ENCODE results near the gene PBXIP1. TPM values are rescaled to one million over a fixed set of nuclear protein-coding genes. Genes with fewer than 3 reads are reported as not detected.

Gene PBXIP1, protein sequence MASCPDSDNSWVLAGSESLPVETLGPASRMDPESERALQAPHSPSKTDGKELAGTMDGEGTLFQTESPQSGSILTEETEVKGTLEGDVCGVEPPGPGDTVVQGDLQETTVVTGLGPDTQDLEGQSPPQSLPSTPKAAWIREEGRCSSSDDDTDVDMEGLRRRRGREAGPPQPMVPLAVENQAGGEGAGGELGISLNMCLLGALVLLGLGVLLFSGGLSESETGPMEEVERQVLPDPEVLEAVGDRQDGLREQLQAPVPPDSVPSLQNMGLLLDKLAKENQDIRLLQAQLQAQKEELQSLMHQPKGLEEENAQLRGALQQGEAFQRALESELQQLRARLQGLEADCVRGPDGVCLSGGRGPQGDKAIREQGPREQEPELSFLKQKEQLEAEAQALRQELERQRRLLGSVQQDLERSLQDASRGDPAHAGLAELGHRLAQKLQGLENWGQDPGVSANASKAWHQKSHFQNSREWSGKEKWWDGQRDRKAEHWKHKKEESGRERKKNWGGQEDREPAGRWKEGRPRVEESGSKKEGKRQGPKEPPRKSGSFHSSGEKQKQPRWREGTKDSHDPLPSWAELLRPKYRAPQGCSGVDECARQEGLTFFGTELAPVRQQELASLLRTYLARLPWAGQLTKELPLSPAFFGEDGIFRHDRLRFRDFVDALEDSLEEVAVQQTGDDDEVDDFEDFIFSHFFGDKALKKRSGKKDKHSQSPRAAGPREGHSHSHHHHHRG
- 25.2 and 30.2 TPM in 2 replicates for total RNA-seq (2014; rRNA removed; shearing (Covaris generic))

DNA sequence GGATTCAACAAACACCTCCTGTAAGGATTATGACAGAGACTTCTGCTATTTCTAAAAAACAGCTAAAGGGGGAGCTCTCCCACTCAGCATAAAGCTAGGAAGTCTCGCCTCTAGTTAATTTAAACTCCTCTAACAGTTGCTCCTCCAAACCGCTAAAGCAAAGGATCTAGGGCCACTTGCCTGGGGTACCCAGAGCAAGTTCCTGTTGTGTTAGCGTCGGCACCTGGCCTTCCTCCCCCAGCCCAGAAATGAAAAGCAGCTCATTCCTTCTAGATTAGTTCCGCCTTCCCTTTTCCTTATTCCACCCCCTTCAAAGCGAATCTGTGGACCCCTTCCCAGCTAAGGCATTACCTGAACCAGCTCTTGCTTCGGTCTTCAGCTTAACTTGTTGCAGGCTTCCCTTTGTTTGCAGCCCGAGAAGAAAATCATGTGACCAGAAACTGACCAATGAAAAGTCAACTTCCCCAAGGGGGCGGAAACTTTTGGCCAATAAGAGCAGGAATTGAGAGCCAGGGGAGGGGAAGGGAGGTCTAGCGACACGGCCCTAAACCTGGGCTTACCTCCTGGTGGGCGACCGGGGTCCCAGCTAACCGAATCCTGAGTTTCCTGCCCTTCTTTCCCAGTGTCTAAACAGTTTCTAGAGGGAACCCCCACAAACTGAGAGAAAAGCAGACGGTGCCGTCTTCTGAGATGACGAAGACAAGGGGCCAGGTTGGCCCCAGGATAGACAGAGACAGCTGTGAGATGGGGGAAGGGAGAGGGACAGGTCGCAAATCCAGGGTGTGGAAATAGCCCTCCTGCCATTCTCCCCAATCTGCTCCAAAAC, at the start of gene PBXIP1:
PBXIP1 (minus strand) TSS at position 382 of the 826 bp plus-strand sequence. CDS start 2,378 bp downstream, outside the sequence.
- Histone ChIP-seq H3K4me3 (peak within 1 kb of the TSS; percentile 34), H3K9me3 (replicated peaks) (no peaks in the 10 kb centered on the region), H3K36me3 (peaks cover 23% of the 10 kb centered on the region), H3K27me3 (replicated peaks) (no peaks in the 10 kb centered on the region), H3K27ac (peak within 1 kb of the TSS; percentile 4), H3K4me1 (replicated peaks) (peaks cover 16% of the 10 kb centered on the region)
- DNase-seq (ENCODE audit: low read depth in 1 of 2, low spot score in 2 of 2) = peak; percentile 72 to 92

DNA sequence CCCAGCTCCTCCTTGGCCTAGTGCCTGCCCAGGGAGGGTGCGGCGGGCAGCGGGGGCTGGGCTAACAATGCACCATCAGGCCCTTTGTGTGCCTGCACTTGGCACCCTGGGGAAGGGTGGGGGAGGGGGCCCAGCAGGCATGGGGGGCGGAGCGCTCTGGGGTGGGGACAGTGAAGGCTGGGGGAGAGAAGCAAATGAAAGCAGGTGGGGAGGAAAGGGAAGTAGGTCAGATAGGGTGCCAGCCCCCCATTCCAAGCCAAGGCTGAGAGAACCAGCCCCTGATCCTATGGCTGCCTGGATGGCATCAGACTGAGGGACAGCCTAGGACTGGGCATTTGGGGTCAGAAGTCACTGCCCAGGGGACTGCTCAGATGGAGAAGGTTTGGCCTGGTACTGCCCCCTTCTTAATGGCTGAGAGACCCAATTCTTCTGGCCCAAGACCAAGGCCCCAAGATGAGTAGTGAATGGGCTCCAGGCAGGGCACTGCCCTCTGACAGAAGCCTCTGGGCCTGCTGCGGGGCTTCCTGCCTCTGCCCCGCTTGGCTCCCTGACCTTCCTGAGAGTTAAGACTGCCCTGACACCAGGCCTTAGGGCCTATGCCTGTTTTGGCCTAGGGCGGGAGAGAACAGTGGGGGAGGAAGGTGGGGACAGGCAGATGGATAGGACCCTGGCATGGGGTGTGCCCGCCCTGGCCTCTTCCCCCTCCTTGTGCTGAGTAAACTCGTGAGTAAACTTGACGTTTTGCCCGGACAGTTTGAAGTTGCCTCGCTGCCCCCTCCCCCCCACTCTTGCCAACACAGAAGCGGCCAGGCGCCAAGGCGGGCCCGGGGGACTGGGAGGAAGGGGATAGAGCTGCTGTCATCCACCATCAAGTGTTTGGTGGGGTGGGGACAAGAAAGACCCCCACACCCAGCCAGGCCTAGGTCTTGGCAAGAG, 49.4 kb upstream of the PBXIP1 start:
- Histone ChIP-seq H3K4me3 (no peak overlapping the region), H3K9me3 (replicated peaks) (no peaks in the 10 kb centered on the region; the same call in 1 of the 2 replicates), H3K27ac (no peak overlapping the region), H3K27me3 (replicated peaks) (no peaks in the 10 kb centered on the region), H3K4me1 (replicated peaks) (peaks cover 15% of the 10 kb centered on the region), H3K36me3 (no peaks in the 10 kb centered on the region)
- DNase-seq (ENCODE audit: low read depth in 1 of 2, low spot score in 2 of 2) = no peak

DNA sequence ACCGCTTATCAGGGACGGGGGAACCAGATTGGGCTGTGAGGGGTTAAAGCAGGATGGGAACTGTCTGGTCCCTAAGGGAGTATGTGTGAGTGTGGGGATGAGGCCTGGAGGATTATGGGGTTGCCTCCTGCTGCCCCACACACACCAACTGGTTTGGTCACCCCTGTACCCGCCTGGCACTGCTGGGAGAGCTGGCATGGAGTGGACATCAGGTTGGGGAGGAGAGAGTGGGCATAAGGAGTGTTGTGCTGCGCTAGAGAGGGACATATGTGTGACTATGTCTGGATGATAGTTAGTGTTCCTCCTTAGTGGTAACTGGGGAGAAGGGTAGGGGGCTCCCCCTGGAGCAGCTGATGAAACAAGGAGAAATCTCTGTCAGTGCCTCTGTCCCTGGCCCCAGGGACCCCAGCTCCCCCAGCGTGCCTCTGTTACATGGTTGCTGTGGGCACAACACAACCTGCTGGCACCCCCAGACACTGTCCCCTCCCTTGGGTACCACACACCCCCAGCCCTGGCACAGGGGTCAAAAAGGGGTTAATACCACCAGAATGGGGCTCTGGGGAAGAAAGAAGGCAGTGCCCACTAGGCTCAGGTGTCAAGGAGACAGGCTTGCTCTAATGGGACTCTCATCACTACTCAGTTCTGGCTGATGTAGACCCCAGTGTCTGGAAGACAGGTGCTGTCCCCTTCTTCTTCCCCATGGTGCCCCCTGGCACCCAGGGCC, 48.6 kb upstream of the PBXIP1 start:
- DNase-seq (ENCODE audit: low read depth in 1 of 2, low spot score in 2 of 2) = no peak
- Histone ChIP-seq H3K4me1 (replicated peaks) (peaks cover 23% of the 10 kb centered on the region), H3K36me3 (no peaks in the 10 kb centered on the region), H3K9me3 (replicated peaks) (no peaks in the 10 kb centered on the region; the same call in 1 of the 2 replicates), H3K4me3 (peak overlapping the region; percentile 57), H3K27me3 (replicated peaks) (no peaks in the 10 kb centered on the region), H3K27ac (no peak overlapping the region; the same call in 1 of the 2 replicates)

DNA sequence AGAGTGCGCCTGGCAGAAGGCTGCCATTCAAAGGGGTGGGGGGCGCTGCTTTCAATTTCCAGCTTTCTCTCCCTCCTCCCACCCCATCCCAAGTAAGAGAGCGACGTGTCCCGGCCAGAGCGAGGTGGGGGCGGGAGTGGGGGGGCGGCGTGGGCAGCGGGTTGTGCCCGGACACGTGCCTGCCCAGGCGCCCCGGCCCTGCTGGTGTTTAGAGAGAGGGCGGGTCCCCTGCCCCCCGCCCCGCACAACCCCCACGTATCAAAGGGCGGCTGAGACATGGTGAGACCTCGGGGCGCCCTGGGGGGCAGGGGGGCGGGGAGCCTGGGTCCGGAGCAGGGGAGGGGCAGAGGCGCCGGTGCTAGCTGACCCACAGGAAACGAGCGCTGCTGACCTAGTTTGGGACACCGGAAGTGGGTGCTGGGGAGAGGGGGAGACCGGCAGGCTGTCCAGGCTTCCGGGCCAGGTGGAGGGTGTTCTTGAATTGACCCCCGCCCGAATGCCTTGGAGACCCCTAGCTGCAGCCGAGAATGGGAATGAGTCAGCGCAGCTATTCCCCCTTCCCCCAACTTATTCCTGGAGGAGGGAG, 48.0 kb upstream of the PBXIP1 start:
- Histone ChIP-seq H3K27me3 (replicated peaks) (no peaks in the 10 kb centered on the region), H3K4me3 (peak overlapping the region; percentile 57), H3K36me3 (no peaks in the 10 kb centered on the region), H3K27ac (no peak overlapping the region; the same call in 1 of the 2 replicates), H3K4me1 (replicated peaks) (peaks cover 27% of the 10 kb centered on the region), H3K9me3 (replicated peaks) (no peaks in the 10 kb centered on the region; the same call in 1 of the 2 replicates)
- DNase-seq (ENCODE audit: low read depth in 1 of 2, low spot score in 2 of 2) = peak in 1 of 2 experiments; percentile 67

DNA sequence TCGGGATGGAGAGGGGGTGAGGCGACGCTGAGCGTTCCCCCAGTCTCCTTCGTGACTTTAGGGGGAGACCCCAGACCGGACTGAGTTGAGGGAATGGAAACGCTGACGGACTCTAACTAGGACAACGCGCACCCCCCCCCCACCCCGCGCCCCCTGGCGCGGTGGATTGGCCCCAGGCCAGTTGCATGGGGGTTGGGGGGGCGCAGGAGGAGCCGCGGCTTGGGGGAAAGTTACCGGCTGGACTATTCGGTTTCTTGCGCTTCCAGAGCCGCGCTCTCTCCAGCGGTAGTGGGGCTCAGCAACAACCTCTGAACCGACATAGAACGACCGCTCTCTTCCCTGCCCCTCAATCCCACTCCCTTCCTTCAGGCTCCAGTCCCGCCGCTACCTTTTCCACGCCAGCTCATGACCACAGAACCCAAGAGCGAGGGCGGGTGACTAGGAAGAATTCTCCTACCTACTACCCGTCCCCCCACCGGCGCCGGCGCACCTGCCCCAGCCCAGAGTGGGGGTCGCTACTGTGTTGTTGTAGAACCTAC, 47.4 kb upstream of the PBXIP1 start:
- H3K27me3 ChIP-seq (replicated peaks) = no peaks in the 10 kb centered on the region
- peak in 1 of 2 experiments; percentile 31 for DNase-seq (ENCODE audit: low read depth in 1 of 2, low spot score in 2 of 2)
- H3K27ac ChIP-seq = no peak overlapping the region
- peak overlapping the region; percentile 57 for H3K4me3 ChIP-seq
- no peaks in the 10 kb centered on the region; the same call in 1 of the 2 replicates for H3K9me3 ChIP-seq (replicated peaks)
- H3K36me3 ChIP-seq = no peaks in the 10 kb centered on the region
- H3K4me1 ChIP-seq (replicated peaks) = peaks cover 29% of the 10 kb centered on the region

DNA sequence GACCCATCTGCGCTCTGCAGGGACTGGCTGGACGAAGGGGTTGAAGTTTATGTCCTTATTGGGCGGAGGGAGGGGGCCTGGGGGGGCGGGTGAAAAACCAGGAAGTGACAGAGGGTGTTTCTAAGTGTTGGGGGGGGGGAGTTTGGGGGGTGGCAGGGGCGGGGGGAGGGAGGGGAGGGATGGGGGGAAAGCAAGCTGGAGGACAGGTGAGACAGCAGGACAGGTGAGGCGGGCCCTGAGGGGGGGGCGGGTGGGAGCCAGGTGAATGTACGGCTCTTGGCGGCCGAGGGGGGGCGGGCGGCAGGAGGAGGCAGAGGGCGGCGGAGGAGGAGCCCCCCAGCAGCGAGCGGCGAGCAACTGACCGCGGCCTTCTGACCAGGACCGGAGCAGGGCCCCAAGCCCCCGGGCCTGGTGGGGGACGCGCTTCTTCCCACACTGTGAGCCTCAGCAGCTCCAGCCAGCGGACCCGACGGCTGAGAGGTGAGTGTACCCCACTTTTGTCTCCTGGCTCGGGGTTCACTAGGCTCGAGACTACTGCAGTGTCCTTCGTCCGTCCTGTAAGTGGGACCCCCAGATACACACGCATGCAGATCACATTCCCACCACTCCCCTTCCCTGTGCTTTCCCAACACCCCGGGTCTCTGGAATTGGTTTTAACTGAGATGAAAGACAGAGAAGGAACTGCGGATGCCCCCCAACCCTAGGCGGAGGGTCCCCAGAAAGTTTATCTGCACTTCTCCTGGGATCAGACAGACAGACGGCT, 46.7 kb upstream of the PBXIP1 start, which contains the start of gene ZBTB7B:
ZBTB7B (plus strand) TSS at position 339 of the 763 bp plus-strand sequence. CDS start 11,859 bp downstream, outside the sequence.
- H3K36me3 ChIP-seq = no peaks in the 10 kb centered on the region
- H3K9me3 ChIP-seq (replicated peaks) = no peaks in the 10 kb centered on the region; the same call in 1 of the 2 replicates
- DNase-seq (ENCODE audit: low read depth in 1 of 2, low spot score in 2 of 2) = peak in 1 of 2 experiments; percentile 54
- no peaks in the 10 kb centered on the region for H3K27me3 ChIP-seq (replicated peaks)
- H3K4me1 ChIP-seq (replicated peaks) = peaks cover 29% of the 10 kb centered on the region
- no peak within 1 kb of the TSS for H3K27ac ChIP-seq
- peak within 1 kb of the TSS; percentile 57 for H3K4me3 ChIP-seq

DNA sequence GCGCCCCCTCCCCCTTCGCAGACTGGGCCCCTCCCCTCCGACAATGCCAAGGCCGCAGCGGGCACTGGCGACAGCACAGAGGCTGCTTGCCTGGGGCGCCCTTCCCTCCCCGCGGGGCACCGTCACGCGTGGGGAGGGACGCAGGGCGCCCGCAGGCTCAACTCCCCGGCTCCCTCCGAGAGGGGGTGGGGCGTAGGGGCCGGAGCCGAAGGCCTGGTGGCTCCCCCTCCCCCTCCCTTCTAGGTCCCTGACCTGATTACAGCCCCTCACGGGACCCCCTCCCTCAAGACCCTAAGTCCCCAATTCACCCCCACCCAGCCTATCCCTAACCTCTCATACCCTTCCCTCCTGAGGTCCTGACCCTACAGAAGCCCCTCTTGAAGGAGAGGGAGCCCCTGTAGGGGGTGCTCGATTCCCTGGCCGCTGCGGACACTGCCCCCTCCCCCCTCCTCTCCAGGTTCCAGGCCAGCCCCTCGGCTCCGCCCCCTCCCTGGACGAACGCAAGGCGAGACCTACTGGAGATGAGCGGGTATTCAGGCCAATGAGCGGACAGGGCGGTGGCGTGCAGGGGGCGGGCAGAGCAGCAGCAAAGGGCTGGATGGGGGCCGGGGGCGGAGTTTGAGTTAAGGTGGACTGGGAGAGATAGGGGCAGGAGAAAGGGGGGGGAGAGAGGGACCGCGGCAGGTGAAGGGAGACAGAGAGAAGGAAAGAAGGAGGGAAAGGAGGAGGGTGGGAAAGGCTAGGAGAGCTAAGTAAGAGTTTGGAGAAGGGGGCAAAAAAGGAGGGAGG, 46.0 kb upstream of the PBXIP1 start:
- peak overlapping the region; percentile 47 for H3K4me3 ChIP-seq
- no peak overlapping the region for H3K27ac ChIP-seq
- H3K27me3 ChIP-seq (replicated peaks) = no peaks in the 10 kb centered on the region
- no peaks in the 10 kb centered on the region; the same call in 1 of the 2 replicates for H3K9me3 ChIP-seq (replicated peaks)
- peaks cover 29% of the 10 kb centered on the region for H3K4me1 ChIP-seq (replicated peaks)
- no peaks in the 10 kb centered on the region for H3K36me3 ChIP-seq
- peak; percentile 90 to 100 for DNase-seq (ENCODE audit: low read depth in 1 of 2, low spot score in 2 of 2)

DNA sequence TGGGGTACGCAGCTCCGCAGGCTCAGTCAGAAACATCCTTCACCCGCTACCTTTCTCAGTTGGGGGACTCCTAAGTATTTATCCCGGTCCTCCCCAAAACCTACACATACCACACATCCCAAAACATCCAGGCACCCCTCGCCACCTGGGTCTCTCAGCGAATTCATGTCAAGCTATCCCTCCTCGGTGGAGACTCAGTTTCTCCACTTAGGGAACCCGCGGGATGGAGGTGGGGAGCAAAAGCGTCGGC, 45.5 kb upstream of the PBXIP1 start:
- DNase-seq (ENCODE audit: low read depth in 1 of 2, low spot score in 2 of 2) = no peak

DNA sequence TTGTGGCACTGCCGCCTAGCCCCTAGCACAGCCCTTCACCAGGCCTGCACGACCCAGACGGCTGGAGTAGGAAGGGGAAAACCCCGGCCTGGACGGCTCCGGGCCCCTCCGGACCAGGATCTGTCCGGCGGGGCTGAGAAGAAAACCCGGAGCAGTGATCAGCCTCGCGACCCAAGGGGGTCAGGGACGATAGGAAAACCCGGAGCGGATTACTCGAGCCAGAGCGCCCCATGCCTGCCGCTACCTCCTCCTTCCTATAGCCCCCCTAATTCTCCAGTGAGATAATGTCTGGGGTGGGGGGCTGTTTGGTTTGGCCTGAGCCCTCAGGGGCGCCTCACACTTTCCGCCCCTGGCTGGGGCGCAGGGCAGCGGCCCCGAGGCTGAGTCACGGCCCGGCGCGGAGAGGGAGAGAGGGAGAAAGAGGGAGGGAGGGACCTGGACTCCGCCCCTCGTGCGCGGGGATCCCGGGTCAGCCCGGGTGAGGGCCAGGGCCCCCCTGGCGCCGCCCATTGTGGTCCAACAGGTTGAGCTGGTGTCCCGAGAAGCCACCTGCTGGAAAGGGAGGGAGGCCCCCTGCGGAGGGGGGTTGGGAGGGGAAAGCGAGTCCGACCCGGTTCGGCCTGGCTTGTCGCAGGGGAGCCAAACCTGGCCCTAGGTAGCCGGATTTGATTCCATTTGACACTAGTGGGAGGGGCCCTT, 45.0 kb upstream of the PBXIP1 start:
- peak; percentile 84 to 95 for DNase-seq (ENCODE audit: low read depth in 1 of 2, low spot score in 2 of 2)
- Histone ChIP-seq H3K4me1 (replicated peaks) (peaks cover 29% of the 10 kb centered on the region), H3K4me3 (peak overlapping the region; percentile 47), H3K9me3 (replicated peaks) (no peaks in the 10 kb centered on the region; the same call in 1 of the 2 replicates), H3K27me3 (replicated peaks) (no peaks in the 10 kb centered on the region), H3K36me3 (no peaks in the 10 kb centered on the region), H3K27ac (peak overlapping the region; percentile 39)

More for the DNA sequence above, 45.5 kb upstream of the PBXIP1 start:
- H3K27ac ChIP-seq = no peak overlapping the region
- H3K36me3 ChIP-seq = no peaks in the 10 kb centered on the region
- peaks cover 29% of the 10 kb centered on the region for H3K4me1 ChIP-seq (replicated peaks)
- H3K27me3 ChIP-seq (replicated peaks) = no peaks in the 10 kb centered on the region
- H3K9me3 ChIP-seq (replicated peaks) = no peaks in the 10 kb centered on the region; the same call in 1 of the 2 replicates
- H3K4me3 ChIP-seq = peak overlapping the region; percentile 47

DNA sequence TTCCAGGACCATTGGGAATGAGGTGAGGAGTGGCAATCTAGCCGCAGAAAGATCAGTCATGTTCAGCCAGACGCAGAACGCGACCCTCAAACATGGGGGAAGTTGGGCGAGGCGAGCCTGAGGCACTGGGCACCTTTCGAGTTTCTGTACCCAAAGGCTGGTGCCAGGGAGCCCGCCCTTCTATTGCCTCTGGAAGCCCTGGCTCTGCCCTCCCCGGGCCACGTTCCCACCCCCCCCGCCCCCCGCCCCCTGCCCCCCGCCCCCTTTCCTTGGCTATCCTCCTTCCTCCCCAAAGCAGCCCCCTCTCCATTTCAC, 44.5 kb upstream of the PBXIP1 start:
- DNase-seq (ENCODE audit: low read depth in 1 of 2, low spot score in 2 of 2) = no peak
- Histone ChIP-seq H3K27me3 (replicated peaks) (no peaks in the 10 kb centered on the region), H3K4me3 (peak overlapping the region; percentile 47), H3K9me3 (replicated peaks) (no peaks in the 10 kb centered on the region; the same call in 1 of the 2 replicates), H3K27ac (no peak overlapping the region), H3K4me1 (replicated peaks) (peaks cover 29% of the 10 kb centered on the region), H3K36me3 (no peaks in the 10 kb centered on the region)
